ENCODE data around the gene SVEP1.
A peak's percentile ranks its signal among the peaks of the same experiment; 100 is the strongest.

The SVEP1 gene

GRCh38 chr9:110465190-110465589, 114.4 kb downstream of the SVEP1 start:
- Histone ChIP-seq H3K4me1 (ENCODE audit: control insufficient read depth, insufficient read depth, low read length) (no peaks in the 10 kb centered on the region), H3K27ac (ENCODE audit: extremely low read depth, low read depth, low read length) (no peak overlapping the region), H3K9me3 (ENCODE audit: control insufficient read depth, insufficient read depth, low read depth, low read length) (no peaks in the 10 kb centered on the region), H3K36me3 (ENCODE audit: control insufficient read depth in 2 of 2, insufficient read depth in 1 of 2, low read length in 2 of 2) (no peaks in the 10 kb centered on the region), H3K4me3 (ENCODE audit: low read depth, low read length) (no peak overlapping the region)
- CTCF ChIA-PET = no interaction called here
- POLR2A ChIA-PET = no interaction called here
- TF ChIP-seq ZNF660 (tag by site-specific recombination; IDR thresholded peaks at IDR 0.05) = no peak
- TF ChIP-seq ZNF639 (tag by site-specific recombination; IDR thresholded peaks at IDR 0.05) = no peak
- no peak for TF ChIP-seq ZNF280D (tag by site-specific recombination; IDR thresholded peaks at IDR 0.05)
- TF ChIP-seq ZNF416 (tag by site-specific recombination; IDR thresholded peaks at IDR 0.05) = no peak
- no peak for TF ChIP-seq BCL6B (tag by site-specific recombination; IDR thresholded peaks at IDR 0.05)
- no peak for TF ChIP-seq HOXA7 (CRISPR knock-in tag; IDR thresholded peaks at IDR 0.05; ENCODE audit: borderline replicate concordance)
- TF ChIP-seq ZNF600 (tag by site-specific recombination; IDR thresholded peaks at IDR 0.05) = no peak
- no peak for TF ChIP-seq ZNF664 (tag by site-specific recombination; IDR thresholded peaks at IDR 0.05)
- TF ChIP-seq ZNF785 (tag by site-specific recombination; IDR thresholded peaks at IDR 0.05) = no peak
- TF ChIP-seq ZNF174 (tag by site-specific recombination; IDR thresholded peaks at IDR 0.05) = no peak
- TF ChIP-seq YY2 (tag by site-specific recombination; IDR thresholded peaks at IDR 0.05) = no peak
- TF ChIP-seq ELK4 (IDR thresholded peaks at IDR 0.05; ENCODE audit: borderline replicate concordance, low read depth, low read length) = no peak
- no peak for TF ChIP-seq KLF1 (tag by site-specific recombination; IDR thresholded peaks at IDR 0.05)
- no peak for TF ChIP-seq ZNF280C (tag by site-specific recombination; IDR thresholded peaks at IDR 0.05)

GRCh38 chr9:110464321-110464720, 115.2 kb downstream of the SVEP1 start:
- Histone ChIP-seq H3K9me3 (ENCODE audit: control insufficient read depth, insufficient read depth, low read depth, low read length) (no peaks in the 10 kb centered on the region), H3K4me3 (ENCODE audit: low read depth, low read length) (no peak overlapping the region), H3K27ac (ENCODE audit: extremely low read depth, low read depth, low read length) (no peak overlapping the region), H3K4me1 (ENCODE audit: control insufficient read depth, insufficient read depth, low read length) (no peaks in the 10 kb centered on the region), H3K36me3 (ENCODE audit: control insufficient read depth in 2 of 2, insufficient read depth in 1 of 2, low read length in 2 of 2) (no peaks in the 10 kb centered on the region)
- ChIA-PET POLR2A (interaction anchor here (0.5 kb wide), 1 partner anchor 208 kb away, joined by 3 read pairs; the partner anchor contains the start of gene TXN), CTCF (no interaction called here)
- TF ChIP-seq ZNF623 (tag by site-specific recombination; IDR thresholded peaks at IDR 0.05) = no peak
- no peak for TF ChIP-seq KLF7 (tag by site-specific recombination; IDR thresholded peaks at IDR 0.05; ENCODE audit: borderline replicate concordance)
- TF ChIP-seq SP3 (tag by site-specific recombination; IDR thresholded peaks at IDR 0.05) = 0 out of 2 replicates have a peak, but pooled peaks have one; percentile 30
